ENCODE results near the gene C1QL4. TPM values are rescaled to one million over a fixed set of nuclear protein-coding genes. Genes with fewer than 3 reads are reported as not detected.
"Not testable (repeated sequence)": the region's sequence is repeated elsewhere in the genome, so short reads cannot be mapped to it uniquely, and the experiment has no call there.

The C1QL4 gene
- polyA plus RNA-seq, 2 of the 4 experiments (the other 2 are of a cell fraction): 1.5 to 2.8 TPM

DNA sequence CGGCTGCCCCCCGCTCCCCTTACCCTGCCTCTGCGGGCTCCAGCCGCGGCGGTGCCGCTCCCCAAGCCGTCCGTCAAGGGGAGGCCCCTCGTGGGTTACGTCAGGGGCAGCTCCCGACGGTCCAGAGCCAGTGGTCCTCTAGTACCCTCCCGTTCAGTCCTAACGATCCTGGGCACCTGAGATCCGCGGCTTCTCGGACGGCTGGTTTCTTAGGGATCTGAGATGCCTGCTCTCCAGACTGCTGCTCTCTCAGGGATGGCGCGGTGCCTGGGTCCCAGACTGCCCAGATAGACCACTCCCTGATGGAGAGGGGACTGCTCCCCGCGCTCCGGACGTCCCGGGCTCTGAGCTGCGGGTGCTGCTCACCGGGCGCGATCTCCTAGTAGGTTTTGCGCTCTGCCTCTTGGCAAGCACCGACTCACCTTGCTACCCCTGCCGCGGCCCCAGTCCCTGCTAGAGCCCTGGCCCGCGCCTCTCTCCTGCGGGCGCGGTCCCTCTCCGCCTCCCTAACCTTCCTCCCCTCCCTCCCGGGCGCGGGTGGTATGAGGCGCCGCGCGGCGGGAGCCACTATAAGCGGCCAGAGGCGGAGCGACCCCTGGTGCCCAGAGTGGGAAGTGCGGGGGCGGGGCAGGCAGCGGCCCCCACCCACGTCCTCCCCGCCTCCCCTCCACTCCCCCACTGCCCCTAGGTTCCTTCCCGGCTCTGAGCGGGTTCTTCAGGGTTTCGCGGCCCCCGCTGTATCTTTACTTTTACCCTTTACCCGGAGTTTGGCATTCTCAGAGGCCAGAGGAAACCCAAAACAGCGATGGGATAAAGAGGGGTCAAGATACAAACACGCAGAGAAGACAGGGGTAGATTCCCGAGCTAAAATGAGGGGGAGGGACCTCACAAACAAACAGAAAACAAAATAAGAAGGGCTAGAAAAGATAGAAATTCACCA lies at the start of gene C1QL4 (continued):
- no peak for TF ChIP-seq CBX2 (IDR thresholded peaks at IDR 0.05; ENCODE audit: borderline replicate concordance, low read depth)
- TF ChIP-seq FOXS1 (CRISPR knock-in tag; IDR thresholded peaks at IDR 0.05): no peak
- no peak for TF ChIP-seq HOXB13 (CRISPR knock-in tag; IDR thresholded peaks at IDR 0.05; ENCODE audit: low read depth)
- no peak for TF ChIP-seq JUNB (IDR thresholded peaks at IDR 0.05)
- TF ChIP-seq, protein P1, sequence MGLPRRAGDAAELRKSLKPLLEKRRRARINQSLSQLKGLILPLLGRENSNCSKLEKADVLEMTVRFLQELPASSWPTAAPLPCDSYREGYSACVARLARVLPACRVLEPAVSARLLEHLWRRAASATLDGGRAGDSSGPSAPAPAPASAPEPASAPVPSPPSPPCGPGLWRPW (IDR thresholded peaks at IDR 0.05): no peak
- no peak for TF ChIP-seq KDM5A (IDR thresholded peaks at IDR 0.05)
- no peak for TF ChIP-seq ZNF302 (CRISPR knock-in tag; IDR thresholded peaks at IDR 0.05)
- TF ChIP-seq NPAS2 (CRISPR knock-in tag; IDR thresholded peaks at IDR 0.05; ENCODE audit: borderline replicate concordance): no peak
- TF ChIP-seq, protein P2, sequence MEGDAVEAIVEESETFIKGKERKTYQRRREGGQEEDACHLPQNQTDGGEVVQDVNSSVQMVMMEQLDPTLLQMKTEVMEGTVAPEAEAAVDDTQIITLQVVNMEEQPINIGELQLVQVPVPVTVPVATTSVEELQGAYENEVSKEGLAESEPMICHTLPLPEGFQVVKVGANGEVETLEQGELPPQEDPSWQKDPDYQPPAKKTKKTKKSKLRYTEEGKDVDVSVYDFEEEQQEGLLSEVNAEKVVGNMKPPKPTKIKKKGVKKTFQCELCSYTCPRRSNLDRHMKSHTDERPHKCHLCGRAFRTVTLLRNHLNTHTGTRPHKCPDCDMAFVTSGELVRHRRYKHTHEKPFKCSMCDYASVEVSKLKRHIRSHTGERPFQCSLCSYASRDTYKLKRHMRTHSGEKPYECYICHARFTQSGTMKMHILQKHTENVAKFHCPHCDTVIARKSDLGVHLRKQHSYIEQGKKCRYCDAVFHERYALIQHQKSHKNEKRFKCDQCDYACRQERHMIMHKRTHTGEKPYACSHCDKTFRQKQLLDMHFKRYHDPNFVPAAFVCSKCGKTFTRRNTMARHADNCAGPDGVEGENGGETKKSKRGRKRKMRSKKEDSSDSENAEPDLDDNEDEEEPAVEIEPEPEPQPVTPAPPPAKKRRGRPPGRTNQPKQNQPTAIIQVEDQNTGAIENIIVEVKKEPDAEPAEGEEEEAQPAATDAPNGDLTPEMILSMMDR (IDR thresholded peaks at IDR 0.05): peak; percentile 95
- TF ChIP-seq TFCP2L1 (CRISPR knock-in tag; IDR thresholded peaks at IDR 0.05): no peak
- TF ChIP-seq RFX5 (IDR thresholded peaks at IDR 0.05): no peak
- TF ChIP-seq HDAC2 (IDR thresholded peaks at IDR 0.05): no peak
- TF ChIP-seq JUN (IDR thresholded peaks at IDR 0.05): 0 out of 5 replicates have a peak, but pooled peaks of 1 of the 2 experiments have one; percentile 44
- TF ChIP-seq SMC3 (IDR thresholded peaks at IDR 0.05): peak; percentile 60
- no peak for TF ChIP-seq KDM1A (IDR thresholded peaks at IDR 0.05; ENCODE audit: low read depth)
- no peak for TF ChIP-seq FOSL2 (IDR thresholded peaks at IDR 0.05)
- TF ChIP-seq FOSL2 (CRISPR knock-in tag; IDR thresholded peaks at IDR 0.05): no peak
- no peak for TF ChIP-seq GATA3 (IDR thresholded peaks at IDR 0.05; ENCODE audit: borderline replicate concordance)
- TF ChIP-seq, protein P3, sequence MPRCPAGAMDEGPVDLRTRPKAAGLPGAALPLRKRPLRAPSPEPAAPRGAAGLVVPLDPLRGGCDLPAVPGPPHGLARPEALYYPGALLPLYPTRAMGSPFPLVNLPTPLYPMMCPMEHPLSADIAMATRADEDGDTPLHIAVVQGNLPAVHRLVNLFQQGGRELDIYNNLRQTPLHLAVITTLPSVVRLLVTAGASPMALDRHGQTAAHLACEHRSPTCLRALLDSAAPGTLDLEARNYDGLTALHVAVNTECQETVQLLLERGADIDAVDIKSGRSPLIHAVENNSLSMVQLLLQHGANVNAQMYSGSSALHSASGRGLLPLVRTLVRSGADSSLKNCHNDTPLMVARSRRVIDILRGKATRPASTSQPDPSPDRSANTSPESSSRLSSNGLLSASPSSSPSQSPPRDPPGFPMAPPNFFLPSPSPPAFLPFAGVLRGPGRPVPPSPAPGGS (IDR thresholded peaks at IDR 0.05): no peak
- peak; percentile 87; the same call in 1 of the 2 replicates for TF ChIP-seq MAZ (IDR thresholded peaks at IDR 0.05; ENCODE audit: borderline replicate concordance, low read depth, low read length)
- TF ChIP-seq CHD4 (IDR thresholded peaks at IDR 0.05; ENCODE audit: borderline replicate concordance): no peak
- TF ChIP-seq FOSB (CRISPR knock-in tag; IDR thresholded peaks at IDR 0.05): no peak
- TF ChIP-seq NR3C1 (IDR thresholded peaks at IDR 0.05): no peak
- TF ChIP-seq ZFP36 (IDR thresholded peaks at IDR 0.05; ENCODE audit: borderline replicate concordance, partially characterized antibody): no peak
- TF ChIP-seq, protein P4, sequence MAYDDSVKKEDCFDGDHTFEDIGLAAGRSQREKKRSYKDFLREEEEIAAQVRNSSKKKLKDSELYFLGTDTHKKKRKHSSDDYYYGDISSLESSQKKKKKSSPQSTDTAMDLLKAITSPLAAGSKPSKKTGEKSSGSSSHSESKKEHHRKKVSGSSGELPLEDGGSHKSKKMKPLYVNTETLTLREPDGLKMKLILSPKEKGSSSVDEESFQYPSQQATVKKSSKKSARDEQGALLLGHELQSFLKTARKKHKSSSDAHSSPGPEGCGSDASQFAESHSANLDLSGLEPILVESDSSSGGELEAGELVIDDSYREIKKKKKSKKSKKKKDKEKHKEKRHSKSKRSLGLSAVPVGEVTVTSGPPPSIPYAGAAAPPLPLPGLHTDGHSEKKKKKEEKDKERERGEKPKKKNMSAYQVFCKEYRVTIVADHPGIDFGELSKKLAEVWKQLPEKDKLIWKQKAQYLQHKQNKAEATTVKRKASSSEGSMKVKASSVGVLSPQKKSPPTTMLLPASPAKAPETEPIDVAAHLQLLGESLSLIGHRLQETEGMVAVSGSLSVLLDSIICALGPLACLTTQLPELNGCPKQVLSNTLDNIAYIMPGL (CRISPR knock-in tag; IDR thresholded peaks at IDR 0.05; ENCODE audit: borderline replicate concordance): no peak
- TF ChIP-seq CEBPB (IDR thresholded peaks at IDR 0.05): no peak
- TF ChIP-seq EP300 (IDR thresholded peaks at IDR 0.05): no peak

DNA sequence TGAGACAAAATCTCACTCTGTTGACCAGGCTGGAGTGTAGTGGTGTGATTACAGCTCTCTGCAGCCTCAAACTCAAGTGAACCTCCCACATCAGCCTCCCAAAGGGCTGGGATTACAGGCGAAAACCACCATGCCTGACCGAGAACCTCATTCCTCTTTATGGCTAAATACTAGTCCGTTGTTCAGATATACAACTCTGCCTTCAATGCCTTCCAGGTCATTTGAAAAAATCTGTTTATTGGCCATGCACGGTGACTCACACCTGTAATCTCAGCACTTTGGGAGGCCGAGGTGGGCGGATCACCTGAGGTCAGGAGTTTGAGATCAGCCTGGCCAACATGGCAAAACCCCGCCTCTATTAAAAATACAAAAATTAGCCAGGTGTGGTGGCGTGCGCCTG lies 43.2 kb upstream of the C1QL4 start:
- H3K4me3 ChIP-seq; POLR2A ChIA-PET; DNase-seq (ENCODE audit: low read depth in 1 of 2, low spot score in 1 of 2); H3K27ac ChIP-seq; ATAC-seq; H3K9me3 ChIP-seq; FAIRE-seq; H3K4me2 ChIP-seq: not testable (repeated sequence)
- WGBS (ENCODE audit: missing lambda C conversion rate): 84% methylated on average over 9 of the region's 9 CpGs
- CTCF ChIA-PET: interaction anchor here (1.9 to 2.0 kb wide), 2 partner anchors 13 to 33 kb away, joined by 4 to 5 read pairs; partner anchors contain the start of gene SPATS2
- H3K4me1 ChIP-seq: peaks cover 15% of the 10 kb centered on the region
